ENCODE measurements around the gene PCNX4. TPM values are rescaled to one million over a fixed set of nuclear protein-coding genes. Genes with fewer than 3 reads are reported as not detected.

PCNX4 gene
- total RNA-seq, 2 donors from 2014 or later: 19.7 to 23.6 TPM

GRCh38 chr14:60164712-60165546 is 73.2 kb downstream of the PCNX4 start, which contains the start of gene DHRS7:
DHRS7 (minus strand) TSS chr14:60165398; CDS start chr14:60165309, 89 bp downstream.
- intact Hi-C loops (cut with DNase I): loop anchor here (5.0 to 10.0 kb wide), 2 partner anchors 70 to 198 kb away; partner anchors contain the start of gene PCNX4
- H3K27me3 ChIP-seq: no peaks in the 10 kb centered on the region
- peak; percentile 41 for TF ChIP-seq CTCF (IDR thresholded peaks at IDR 0.05)

GRCh38 chr14:60165547-60165876 is 73.8 kb downstream of the PCNX4 start:
- intact Hi-C loops (cut with DNase I): loop anchor here (5.0 to 10.0 kb wide), 2 partner anchors 71 to 198 kb away; partner anchors contain the start of gene PCNX4
- Histone ChIP-seq H3K9me3 (no peaks in the 10 kb centered on the region), H3K9ac (ENCODE audit: low read depth in 2 of 2, low read length in 2 of 2) (peak overlapping the region in 1 of 2 donors; percentile 91), H3K27me3 (no peaks in the 10 kb centered on the region), H3K4me1 (no peaks in the 10 kb centered on the region), H3K4me3 (peak overlapping the region; percentile 91), H3K27ac (peak overlapping the region; percentile 96), H3K36me3 (no peaks in the 10 kb centered on the region)
- no peak for DNase-seq
- no peak for TF ChIP-seq CTCF (IDR thresholded peaks at IDR 0.05)

More at GRCh38 chr14:60164712-60165546, 73.2 kb downstream of the PCNX4 start, which contains the start of gene DHRS7:
- Histone ChIP-seq H3K27ac (peak within 1 kb of the TSS; percentile 96), H3K4me3 (peak within 1 kb of the TSS; percentile 91), H3K36me3 (no peaks in the 10 kb centered on the region), H3K9ac (ENCODE audit: low read depth in 2 of 2, low read length in 2 of 2) (peak within 1 kb of the TSS; percentile 88 to 91), H3K9me3 (no peaks in the 10 kb centered on the region), H3K4me1 (no peaks in the 10 kb centered on the region)
- DNase-seq: peak; percentile 79

GRCh38 chr14:60166142-60166541 is 74.4 kb downstream of the PCNX4 start:
- H3K27ac ChIP-seq: peak overlapping the region; percentile 96
- no peaks in the 10 kb centered on the region for H3K27me3 ChIP-seq
- H3K9me3 ChIP-seq: no peaks in the 10 kb centered on the region
- no peak overlapping the region for H3K4me3 ChIP-seq
- TF ChIP-seq CTCF (IDR thresholded peaks at IDR 0.05): no peak
- H3K36me3 ChIP-seq: no peaks in the 10 kb centered on the region
- intact Hi-C loops (cut with DNase I): loop anchor here (5.0 to 10.0 kb wide), 2 partner anchors 71 to 199 kb away; partner anchors contain the start of gene PCNX4
- no peak overlapping the region for H3K9ac ChIP-seq (ENCODE audit: low read depth in 2 of 2, low read length in 2 of 2)
- no peak for DNase-seq
- H3K4me1 ChIP-seq: no peaks in the 10 kb centered on the region

GRCh38 chr14:60169722-60170121 is 78.0 kb downstream of the PCNX4 start:
- H3K4me1 ChIP-seq: no peaks in the 10 kb centered on the region
- no peaks in the 10 kb centered on the region for H3K36me3 ChIP-seq
- H3K9me3 ChIP-seq: no peaks in the 10 kb centered on the region
- no peaks in the 10 kb centered on the region for H3K27me3 ChIP-seq
- no peak overlapping the region for H3K27ac ChIP-seq
- no peak for TF ChIP-seq CTCF (IDR thresholded peaks at IDR 0.05)
- no peak overlapping the region for H3K9ac ChIP-seq (ENCODE audit: low read depth in 2 of 2, low read length in 2 of 2)
- intact Hi-C loops (cut with DNase I): loop anchor here (5.0 to 10.0 kb wide), 2 partner anchors 75 to 202 kb away; partner anchors contain the start of gene PCNX4
- no peak overlapping the region for H3K4me3 ChIP-seq
- no peak for DNase-seq

- intact Hi-C loops (cut with DNase I): no loop called here
- Histone ChIP-seq H3K9me3 (no peaks in the 10 kb centered on the region), H3K4me3 (no peak overlapping the region), H3K4me1 (no peaks in the 10 kb centered on the region), H3K27ac (no peak overlapping the region), H3K9ac (ENCODE audit: low read depth in 2 of 2, low read length in 2 of 2) (no peak overlapping the region), H3K36me3 (no peaks in the 10 kb centered on the region), H3K27me3 (no peaks in the 10 kb centered on the region)
- no peak for DNase-seq
- TF ChIP-seq CTCF (IDR thresholded peaks at IDR 0.05): no peak
These were observed 79.2 kb downstream of the PCNX4 start for GRCh38 chr14:60170948-60171347.
